ENCODE results near the gene SH3BP5L.
"Not testable (repeated sequence)": the region's sequence is repeated elsewhere in the genome, so short reads cannot be mapped to it uniquely, and the experiment has no call there.

SH3BP5L gene

DNA sequence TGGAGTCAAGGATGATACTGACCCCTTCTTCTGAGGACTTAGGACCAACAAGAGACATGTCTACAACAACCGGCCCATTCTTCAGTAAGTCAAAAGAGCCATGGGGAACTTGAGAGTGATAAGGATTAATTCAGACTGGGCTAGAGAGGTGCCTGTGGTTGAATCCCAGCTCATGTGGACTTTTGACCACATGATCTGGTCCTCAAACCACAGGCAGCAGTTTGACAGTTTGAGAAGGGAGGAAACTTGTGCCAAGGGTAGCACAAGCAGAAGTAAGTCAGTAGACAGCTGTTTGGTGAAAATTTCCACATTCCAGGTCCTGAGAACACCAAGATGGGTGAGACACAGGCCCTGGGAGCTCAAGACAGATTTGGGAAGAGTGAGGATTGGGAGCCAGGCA is 19.8 kb downstream of the SH3BP5L start:
- in situ Hi-C loops (cut with HindIII; ENCODE audit: low sequenced_read_pairs), result no loop called here
- DNase-seq (ENCODE audit: low read depth), result no peak
- TF ChIP-seq, protein P1, sequence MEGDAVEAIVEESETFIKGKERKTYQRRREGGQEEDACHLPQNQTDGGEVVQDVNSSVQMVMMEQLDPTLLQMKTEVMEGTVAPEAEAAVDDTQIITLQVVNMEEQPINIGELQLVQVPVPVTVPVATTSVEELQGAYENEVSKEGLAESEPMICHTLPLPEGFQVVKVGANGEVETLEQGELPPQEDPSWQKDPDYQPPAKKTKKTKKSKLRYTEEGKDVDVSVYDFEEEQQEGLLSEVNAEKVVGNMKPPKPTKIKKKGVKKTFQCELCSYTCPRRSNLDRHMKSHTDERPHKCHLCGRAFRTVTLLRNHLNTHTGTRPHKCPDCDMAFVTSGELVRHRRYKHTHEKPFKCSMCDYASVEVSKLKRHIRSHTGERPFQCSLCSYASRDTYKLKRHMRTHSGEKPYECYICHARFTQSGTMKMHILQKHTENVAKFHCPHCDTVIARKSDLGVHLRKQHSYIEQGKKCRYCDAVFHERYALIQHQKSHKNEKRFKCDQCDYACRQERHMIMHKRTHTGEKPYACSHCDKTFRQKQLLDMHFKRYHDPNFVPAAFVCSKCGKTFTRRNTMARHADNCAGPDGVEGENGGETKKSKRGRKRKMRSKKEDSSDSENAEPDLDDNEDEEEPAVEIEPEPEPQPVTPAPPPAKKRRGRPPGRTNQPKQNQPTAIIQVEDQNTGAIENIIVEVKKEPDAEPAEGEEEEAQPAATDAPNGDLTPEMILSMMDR (IDR thresholded peaks at IDR 0.05; ENCODE audit: low read depth, low read length, missing control alignments), result no peak
- H3K4me3 ChIP-seq (ENCODE audit: low read depth, low read length), result no peak overlapping the region

DNA sequence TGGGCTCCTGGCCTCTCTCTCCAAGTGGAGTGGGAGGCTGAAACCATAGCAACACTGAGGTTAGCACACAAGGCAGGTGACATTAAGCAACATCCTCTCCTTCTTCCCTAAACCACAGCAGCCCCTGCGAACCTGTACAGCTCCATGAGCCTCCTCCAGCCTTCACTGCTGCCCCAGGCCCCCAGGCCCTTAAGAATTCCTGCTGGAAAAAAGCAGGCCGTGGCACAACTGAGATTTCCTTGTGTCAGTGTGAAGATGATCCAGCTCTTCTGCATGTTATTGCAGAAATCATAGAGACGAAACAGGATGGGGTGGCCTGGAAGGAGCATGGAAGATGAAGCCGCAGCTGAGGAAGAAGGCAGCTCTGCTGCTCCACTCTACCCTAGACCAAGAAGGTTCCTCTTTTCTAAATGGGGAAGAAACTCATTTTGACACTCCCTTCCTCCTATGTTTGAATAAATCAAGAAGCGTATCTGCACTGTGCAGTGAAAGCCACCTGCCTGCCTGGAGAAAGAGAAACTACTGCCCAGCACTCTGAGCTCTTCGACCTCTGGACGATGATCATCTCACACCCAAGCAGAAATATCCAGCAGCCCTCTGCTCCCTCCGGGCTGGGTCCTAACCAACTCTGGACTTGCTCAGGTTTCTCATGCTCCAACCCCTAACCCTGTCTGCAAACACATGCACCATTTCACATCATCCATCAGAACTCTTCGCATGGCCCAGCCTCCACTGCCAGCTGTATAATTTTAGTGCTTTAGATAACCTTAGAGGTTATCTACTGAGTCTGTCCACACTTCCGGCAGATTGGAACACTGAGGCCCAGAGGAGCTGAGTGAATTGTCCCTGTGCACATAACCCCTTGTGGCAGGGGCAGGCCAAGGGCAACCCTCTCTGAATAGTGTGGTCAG is 20.7 kb downstream of the SH3BP5L start:
- in situ Hi-C loops (cut with HindIII; ENCODE audit: low sequenced_read_pairs), result no loop called here
- TF ChIP-seq, protein P1 (IDR thresholded peaks at IDR 0.05; ENCODE audit: low read depth, low read length, missing control alignments), result no peak
- no peak overlapping the region for H3K4me3 ChIP-seq (ENCODE audit: low read depth, low read length)
- no peak for DNase-seq (ENCODE audit: low read depth)

DNA sequence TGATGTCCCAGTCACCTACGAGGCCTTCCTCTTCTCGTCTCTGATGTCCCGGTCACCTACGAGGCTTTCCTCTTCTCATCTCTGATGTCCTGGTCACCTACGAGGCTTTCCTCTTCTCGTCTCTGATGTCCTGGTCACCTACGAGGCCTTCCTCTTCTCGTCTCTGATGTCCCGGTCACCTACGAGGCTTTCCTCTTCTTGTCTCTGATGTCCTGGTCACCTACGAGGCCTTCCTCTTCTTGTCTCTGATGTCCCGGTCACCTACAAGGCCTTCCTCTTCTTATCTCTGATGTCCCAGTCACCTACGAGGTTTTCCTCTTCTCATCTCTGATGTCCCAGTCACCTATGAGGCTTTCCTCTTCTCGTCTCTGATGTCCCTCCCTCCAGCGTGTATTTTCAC is 22.2 kb downstream of the SH3BP5L start:
- DNase-seq (ENCODE audit: low read depth); H3K4me3 ChIP-seq (ENCODE audit: low read depth, low read length); in situ Hi-C loops (cut with HindIII; ENCODE audit: low sequenced_read_pairs): not testable (repeated sequence)

DNA sequence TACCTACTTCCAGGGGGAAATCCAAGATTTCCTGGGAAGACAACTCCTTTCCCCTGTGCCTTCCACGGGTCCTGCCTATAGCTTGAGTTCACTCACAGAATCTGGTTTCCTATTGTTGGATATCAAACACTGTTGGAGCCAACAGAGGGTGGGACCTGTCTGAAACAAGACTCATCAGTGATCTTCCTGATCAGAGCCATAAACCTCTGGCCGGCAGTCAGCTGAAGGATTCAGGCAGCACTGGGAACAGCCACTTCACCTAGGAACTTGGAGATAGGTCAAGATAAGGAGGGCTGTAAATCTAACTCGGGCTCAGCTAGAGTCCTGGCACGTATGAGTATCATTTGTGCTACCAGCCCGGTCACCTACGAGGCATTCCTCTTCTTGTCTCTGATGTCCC is 23.3 kb downstream of the SH3BP5L start:
- no peak for DNase-seq (ENCODE audit: low read depth)
- in situ Hi-C loops (cut with HindIII; ENCODE audit: low sequenced_read_pairs), result no loop called here
- TF ChIP-seq, protein P1 (IDR thresholded peaks at IDR 0.05; ENCODE audit: low read depth, low read length, missing control alignments), result no peak
- H3K4me3 ChIP-seq (ENCODE audit: low read depth, low read length), result no peak overlapping the region

DNA sequence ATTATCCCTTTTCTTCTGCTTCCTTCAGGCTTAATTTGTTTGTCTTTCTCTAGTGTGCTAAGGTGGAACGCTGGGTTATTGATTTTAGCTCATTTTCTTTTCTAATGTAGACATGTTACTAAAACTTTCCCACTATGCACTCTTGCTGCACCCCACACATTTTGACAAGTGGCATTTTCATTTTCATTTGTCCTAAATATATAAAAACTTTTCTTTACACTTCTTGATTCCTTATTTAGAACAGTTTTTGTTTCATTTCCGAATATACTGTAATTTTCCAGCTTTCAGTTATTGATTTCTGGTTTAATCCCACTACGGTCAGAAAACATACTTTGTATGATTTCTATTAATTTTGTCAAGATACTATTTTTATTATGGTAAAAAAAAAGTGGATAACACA is 25.3 kb downstream of the SH3BP5L start:
- no peak overlapping the region for H3K4me3 ChIP-seq (ENCODE audit: low read depth, low read length)
- TF ChIP-seq, protein P1 (IDR thresholded peaks at IDR 0.05; ENCODE audit: low read depth, low read length, missing control alignments), result no peak
- DNase-seq (ENCODE audit: low read depth), result no peak
- in situ Hi-C loops (cut with HindIII; ENCODE audit: low sequenced_read_pairs), result no loop called here

DNA sequence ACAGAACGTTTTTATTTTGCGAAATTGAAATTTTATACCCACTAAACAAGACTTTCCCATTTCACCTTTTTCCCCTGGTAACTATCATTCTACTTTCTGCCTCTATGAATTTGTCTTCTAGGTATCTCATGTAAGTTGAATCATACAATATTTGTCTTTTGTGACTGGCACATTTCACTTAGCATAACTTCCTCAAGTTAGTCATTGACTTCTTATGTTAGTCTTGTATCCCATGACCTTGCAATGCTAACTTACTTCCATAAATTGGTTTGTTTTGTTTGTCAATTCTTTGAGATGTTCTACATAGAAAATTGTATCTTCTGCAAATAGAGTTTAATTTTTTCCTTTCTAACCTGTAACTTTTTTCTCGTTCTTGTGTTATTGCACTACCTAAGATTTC is 26.9 kb downstream of the SH3BP5L start:
- TF ChIP-seq, protein P1 (IDR thresholded peaks at IDR 0.05; ENCODE audit: low read depth, low read length, missing control alignments), result no peak
- DNase-seq (ENCODE audit: low read depth), result no peak
- in situ Hi-C loops (cut with HindIII; ENCODE audit: low sequenced_read_pairs), result no loop called here
- H3K4me3 ChIP-seq (ENCODE audit: low read depth, low read length), result no peak overlapping the region

DNA sequence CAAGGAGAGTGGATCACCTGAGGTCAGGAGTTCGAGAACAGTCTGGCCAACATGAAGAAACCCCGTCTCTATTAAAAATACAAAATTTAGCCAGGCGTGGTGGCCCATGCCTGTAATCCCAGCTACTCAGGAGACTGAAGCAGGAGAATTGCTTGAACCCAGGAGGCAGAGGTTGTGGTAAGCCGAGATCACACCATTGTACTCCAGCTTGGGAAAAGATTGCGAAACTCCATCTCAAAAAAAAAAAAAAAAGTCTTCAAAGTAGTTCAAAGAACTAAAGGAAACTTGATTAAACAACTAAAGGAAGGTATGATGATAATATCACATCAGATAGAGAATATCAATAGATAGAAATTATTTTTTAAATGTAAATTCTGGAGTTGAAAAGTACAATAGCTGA is 31.1 kb downstream of the SH3BP5L start:
- in situ Hi-C loops (cut with HindIII; ENCODE audit: low sequenced_read_pairs); DNase-seq (ENCODE audit: low read depth); H3K4me3 ChIP-seq (ENCODE audit: low read depth, low read length): not testable (repeated sequence)
